Adrenal gland (tissue), 5 donors: ENCODE measurements around the gene MCTP1.

ENCODE experiments used
- POLR2A ChIP-seq, 2 donors: fragments of 450-650 bp; IDR thresholded peaks; one replicate each; pipeline ENCODE4 v1.6.1; 2017; ENCODE audit warnings: antibody characterized with exemption in 2 of 2, mild to moderate bottlenecking in 2 of 2, moderate library complexity in 1 of 2
- TF ChIP-seq, protein P1 (sequence below), 6 experiments: fragments of 450-650 bp in 4 of 6; fragments of 200-600 bp in 2 of 6; sonication (generic) in 1 of 6; IDR thresholded peaks; 1 replicate in 5 of 6; 2 replicates in 1 of 6; pipeline versions ENCODE4 v1.5.1 to v1.8.0; 2016 to 2021; ENCODE audit warnings: antibody characterized with exemption in 6 of 6, mild to moderate bottlenecking in 2 of 6, moderate library complexity in 1 of 6
- donor health status: DM: no; HTN: no; CAD: no.

DNA sequence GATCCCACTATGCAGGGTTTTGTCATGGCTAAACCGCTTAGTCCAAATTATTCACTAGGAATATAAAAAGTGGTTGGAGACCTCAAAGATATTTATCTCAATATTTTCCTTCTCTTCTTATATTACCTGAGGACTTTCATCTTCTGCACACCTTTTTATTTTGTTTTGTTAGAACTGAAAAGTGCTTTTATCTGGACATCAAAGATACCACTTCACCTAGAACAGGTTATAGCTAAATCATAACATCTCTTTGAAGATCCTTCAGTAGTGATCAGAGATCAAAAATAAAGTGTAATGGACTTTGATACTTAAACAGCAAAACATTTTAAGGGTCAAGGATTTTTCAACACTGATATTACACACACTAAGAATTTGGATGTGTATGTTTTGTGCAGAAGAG is 160.2 kb downstream of the MCTP1 start:
- TF ChIP-seq, protein P1, sequence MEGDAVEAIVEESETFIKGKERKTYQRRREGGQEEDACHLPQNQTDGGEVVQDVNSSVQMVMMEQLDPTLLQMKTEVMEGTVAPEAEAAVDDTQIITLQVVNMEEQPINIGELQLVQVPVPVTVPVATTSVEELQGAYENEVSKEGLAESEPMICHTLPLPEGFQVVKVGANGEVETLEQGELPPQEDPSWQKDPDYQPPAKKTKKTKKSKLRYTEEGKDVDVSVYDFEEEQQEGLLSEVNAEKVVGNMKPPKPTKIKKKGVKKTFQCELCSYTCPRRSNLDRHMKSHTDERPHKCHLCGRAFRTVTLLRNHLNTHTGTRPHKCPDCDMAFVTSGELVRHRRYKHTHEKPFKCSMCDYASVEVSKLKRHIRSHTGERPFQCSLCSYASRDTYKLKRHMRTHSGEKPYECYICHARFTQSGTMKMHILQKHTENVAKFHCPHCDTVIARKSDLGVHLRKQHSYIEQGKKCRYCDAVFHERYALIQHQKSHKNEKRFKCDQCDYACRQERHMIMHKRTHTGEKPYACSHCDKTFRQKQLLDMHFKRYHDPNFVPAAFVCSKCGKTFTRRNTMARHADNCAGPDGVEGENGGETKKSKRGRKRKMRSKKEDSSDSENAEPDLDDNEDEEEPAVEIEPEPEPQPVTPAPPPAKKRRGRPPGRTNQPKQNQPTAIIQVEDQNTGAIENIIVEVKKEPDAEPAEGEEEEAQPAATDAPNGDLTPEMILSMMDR (IDR thresholded peaks at IDR 0.05): no peak
- TF ChIP-seq POLR2A (IDR thresholded peaks at IDR 0.05): no peak
